GM21526 (cell line): ENCODE data around the gene ZDHHC12.
"Not testable (repeated sequence)": the region's sequence is repeated elsewhere in the genome, so short reads cannot be mapped to it uniquely, and the experiment has no call there.

Experiments
- ATAC-seq: cut with Tn5 transposase; IDR thresholded peaks from one replicate; pipeline ENCODE4 v1.9.1; 2021; ENCODE audit warnings: moderate library complexity; ENCODE audit not compliant: unreplicated experiment, low FRiP score

Gene ZDHHC12

DNA sequence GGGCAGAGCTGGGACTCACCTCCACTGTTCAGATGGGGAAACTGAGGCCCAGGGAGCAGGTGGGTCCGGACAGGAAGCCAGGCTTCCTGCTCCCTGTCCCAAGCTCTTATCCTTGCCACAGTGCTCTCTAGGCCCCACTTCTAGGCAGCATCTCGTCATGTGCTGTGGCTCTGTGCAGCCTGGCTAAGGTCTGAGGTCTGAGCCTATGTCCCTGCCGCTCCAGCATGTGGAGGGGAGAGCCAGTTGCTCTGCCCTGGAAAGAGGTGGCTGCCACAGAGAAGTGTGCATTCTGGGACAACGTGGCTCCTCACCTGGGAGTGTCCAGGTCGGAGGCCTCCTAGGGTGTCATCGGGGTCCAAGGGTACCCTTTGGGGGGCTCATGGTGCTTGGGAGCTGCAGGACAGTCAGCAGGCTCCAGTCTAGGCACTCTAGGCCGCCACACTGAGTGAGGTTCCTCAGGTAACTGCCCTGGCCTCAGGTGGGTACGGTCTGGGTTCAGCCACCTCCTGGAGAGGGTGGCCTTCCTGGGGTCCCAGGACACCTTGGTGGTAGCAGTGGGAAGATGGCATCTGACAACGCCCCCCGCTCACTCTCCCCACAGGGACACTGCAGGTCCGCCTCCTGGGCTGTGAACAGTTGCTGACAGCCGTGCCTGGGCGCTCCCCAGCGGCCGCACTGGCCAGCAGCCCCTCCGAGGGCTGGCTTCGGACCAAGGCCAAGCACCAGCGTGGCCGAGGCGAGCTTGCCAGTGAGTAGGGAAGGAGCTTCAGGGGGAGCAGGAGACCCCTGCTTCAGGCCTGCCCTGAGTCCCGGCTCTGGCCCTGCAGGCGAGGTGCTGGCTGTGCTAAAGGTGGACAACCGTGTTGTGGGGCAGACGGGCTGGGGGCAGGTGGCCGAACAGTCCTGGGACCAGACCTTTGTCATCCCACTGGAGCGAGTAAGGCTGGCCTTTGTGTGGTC is 11.2 kb downstream of the ZDHHC12 start:
- no peak for ATAC-seq

DNA sequence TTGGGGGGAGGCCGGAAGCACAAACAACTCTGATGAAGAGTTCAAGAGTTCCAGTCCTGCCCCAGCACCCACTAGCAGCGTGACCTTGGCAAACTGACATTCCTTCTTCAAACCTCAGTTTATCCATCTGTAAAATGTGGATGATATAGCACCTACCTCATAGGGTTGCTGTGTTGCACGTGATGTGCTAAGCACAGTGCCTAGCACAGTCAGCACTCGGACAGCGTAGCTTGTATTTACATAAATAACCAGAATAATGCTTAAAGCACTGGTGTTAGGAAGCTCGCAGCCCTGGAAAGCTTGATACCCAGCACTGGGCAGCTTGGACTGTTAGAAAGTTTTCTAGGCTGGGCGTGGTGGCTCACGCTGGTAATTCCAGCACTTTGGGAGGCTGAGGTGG is 16.5 kb downstream of the ZDHHC12 start:
- ATAC-seq, result no peak

DNA sequence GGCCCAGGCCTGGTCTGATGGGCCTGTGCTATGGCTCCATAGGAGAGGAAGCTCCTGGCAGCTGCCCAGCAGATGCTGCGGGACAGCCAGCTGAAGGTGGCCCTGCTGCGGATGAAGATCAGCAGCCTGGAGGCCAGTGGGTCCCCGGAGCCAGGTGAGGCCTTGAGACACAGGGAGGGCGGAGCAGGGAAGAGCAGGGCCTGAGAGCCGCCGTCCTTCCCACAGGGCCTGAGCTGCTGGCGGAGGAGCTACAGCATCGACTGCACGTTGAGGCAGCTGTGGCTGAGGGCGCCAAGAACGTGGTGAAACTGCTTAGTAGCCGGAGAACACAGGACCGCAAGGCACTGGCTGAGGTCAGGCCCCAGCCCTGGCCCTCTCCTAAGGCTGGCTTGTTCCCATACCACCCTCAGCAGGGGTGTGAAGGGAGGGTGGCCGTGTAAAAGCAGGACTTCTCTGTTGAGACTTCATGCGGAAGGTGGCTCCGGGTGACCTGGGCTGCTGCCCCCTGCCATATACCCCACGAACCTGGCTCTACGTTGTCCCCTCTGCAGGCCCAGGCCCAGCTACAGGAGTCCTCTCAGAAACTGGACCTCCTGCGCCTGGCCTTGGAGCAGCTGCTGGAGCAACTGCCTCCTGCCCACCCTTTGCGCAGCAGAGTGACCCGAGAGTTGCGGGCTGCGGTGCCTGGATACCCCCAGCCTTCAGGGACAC is 17.1 kb downstream of the ZDHHC12 start:
- no peak for ATAC-seq

DNA sequence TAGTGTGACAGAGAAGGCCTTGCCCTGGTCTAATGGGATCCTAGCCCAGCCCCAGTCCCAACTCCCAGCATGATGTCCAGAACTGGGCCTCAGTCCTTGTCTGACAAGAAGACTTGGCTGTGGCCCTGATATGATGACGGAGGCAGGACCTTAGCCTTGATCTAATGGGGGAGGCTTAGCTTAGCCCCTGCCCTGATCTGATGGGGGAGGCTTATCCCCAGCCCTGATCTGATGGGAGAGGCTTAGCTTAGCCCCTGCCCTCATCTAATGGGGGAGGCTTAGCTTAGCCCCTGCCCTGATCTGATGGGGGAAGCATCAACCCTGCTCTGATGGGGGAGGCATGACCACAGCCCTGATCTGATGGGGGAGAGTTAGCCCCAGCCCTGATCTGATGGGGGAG is 17.9 kb downstream of the ZDHHC12 start:
- ATAC-seq, result no peak

DNA sequence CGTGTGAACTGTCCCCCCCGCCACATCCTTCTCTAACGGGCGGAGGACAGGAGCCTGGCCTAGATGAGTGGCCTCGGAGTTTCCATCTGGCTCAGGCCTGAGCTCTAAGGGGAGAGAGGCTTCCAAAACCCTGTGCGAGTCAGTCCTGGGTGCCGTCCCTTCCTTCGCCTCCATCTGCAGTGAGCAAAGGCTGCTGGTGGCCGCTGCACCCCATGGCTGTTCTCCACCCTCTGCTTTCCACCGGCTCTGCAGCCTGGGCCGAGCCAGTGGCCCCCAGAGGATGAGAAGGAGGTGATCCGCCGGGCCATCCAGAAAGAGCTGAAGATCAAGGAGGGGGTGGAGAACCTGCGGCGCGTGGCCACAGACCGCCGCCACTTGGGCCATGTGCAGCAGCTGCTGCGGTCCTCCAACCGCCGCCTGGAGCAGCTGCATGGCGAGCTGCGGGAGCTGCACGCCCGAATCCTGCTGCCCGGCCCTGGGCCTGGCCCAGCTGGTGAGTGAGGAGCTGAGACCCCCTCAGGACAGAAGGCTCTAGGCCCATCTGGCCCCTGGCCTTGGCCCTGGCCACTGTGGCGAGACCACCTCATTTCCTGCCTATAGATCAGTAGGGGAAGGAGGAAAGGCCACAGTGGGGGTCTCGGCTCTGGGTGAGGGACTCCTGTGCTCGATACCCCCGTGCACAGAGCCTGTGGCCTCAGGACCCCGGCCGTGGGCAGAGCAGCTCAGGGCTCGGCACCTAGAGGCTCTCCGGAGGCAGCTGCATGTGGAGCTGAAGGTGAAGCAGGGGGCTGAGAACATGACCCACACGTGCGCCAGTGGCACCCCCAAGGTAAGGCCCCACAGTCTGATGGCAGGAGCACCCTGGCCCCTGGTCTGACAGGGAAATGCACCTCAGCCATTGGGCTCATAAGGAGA is 18.6 kb downstream of the ZDHHC12 start:
- no peak for ATAC-seq

DNA sequence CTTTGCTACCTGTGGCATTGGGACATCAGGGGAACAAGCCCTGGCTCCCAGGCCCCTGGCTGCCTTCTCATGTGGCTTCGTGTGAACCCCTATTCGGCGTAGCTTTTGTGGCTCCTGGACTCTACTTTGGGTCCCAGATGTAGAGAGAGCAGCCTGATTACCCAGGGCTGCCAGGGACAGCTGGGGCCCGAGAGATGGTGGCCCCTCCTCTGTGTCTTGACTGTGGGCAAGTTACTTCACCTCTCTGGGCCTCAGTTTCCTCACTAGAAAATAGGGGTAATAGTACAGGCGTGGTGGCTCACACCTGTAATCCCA is 19.6 kb downstream of the ZDHHC12 start:
- no peak for ATAC-seq

DNA sequence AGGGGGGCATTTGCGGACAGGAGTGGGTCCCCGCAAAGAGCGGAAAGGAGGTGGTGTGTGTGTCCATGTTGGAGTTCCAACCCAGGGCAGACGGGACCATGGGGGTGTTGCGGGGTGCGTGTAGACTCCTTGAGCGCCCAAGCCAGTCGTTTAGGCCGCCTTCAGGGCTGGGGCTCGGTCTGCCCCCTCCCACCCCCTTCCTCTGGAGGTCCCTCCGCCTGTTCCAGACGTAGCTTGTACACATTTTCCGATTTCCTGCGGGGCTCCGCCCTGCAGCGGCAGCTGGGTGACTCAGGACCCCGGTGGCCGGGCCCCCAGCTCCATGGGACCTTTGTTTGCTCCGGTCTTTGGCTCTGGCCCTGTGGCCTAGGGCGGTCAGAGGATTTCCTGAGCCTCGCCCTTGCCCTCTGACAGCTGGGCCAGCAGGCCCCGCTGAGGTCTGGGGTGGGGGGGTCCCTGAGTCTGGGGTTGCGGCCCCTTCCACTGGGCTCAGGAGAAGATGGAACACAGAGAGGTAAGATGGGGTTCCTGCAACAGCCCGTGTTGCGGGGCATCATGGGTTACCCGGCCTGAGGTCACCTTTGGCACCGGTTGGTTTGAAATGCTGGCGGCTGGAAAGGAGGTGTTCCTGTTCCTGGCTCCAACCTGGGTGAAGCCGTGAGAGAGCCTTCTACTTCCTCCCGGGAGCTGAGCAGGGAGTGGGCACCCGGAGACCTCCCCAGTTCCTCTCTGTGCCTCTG is 20.1 kb downstream of the ZDHHC12 start:
- no peak for ATAC-seq

DNA sequence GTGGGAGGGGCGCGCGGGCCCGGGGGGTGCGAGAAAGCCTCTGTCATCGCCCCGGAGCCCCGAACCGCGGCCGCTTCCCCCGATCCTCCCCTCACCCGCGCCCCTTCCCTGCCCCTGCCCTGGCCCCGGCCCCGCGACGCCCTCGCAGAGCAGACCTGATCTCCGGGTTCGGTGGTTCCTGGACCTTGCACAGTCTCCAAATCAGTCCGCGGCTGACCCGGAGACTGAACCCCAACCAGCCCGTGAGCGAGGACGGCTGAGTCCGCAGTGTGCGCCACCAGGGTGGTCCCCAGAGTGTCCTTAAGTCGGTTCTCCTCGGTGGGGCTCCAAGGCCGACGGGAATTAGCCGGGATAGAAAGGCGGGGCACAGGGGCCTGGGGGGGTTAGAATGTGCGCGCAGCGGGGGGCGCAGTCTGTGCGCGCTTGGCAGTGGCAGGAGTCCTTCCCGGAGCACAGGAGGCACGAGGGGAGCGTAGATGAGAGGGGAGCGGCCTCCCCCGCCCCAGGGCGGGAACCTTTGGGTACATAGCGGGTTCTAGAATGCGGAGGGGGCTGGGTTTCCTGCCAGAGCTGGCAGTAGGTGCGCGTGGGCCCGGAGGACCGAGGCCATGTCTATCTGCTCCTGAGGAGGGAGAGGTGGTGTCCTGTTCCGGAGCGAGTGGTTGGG is 20.8 kb downstream of the ZDHHC12 start:
- no peak for ATAC-seq

DNA sequence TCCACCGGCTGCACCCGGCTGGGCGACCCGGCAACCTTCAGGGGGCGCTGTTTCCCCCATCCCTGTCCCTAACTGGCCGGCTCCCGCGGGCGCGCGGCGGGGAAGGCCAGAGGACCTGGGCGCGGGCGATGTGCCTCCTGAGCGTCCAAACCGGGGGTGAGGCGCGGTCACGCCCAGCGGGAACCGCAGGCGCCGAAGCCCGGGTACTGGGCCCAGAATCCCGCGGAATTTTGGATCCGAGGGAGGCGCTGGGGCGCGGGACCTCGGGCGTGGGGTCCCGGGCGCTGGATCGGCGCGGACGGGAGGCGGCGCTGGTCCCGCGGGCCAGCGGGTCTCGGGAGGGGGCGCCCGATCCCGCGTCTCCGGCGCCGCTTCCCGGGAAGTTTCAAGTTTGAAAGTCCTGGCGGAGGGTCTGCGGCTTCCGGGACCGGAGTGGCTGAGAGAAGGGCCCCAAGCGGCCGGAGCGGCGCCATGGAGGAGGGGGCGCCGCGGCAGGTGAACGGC is 21.4 kb downstream of the ZDHHC12 start, which contains the start of gene PKN3:
Gene PKN3, plus strand, starts transcription at position 59 of the 504 bp plus-strand sequence. Its CDS starts 413 bp downstream, at position 472.
- peak; percentile 57 for ATAC-seq

DNA sequence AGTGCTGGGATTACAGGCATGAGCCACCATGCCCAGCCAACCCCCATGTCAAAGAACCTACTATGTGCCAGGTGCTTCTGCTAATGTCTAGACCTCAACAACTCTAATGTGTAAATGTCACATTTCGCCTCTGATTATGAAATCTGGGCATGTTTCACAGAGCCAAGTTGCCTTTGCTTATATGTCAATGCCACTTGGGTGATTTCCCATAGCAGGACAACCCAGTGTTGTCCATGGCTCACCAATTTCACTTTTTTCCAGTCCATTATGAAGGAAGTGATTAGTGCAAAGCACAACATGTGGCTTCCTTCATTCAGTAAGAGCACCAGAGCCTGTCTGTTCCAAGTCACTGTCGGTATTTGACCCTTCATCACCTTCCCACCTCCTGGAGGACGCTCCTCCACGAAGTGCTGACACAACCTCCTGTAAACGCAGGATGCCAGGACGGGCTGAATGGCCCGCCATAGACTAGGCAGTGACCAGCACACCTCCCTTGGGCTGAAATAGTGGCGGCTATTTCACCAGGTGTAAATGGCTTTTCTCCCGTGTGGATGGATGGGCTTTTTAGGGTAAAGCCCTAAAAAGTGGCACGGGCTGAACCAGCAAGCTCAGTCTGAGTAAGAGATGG is 22.6 kb downstream of the ZDHHC12 start:
- ATAC-seq, result no peak

DNA sequence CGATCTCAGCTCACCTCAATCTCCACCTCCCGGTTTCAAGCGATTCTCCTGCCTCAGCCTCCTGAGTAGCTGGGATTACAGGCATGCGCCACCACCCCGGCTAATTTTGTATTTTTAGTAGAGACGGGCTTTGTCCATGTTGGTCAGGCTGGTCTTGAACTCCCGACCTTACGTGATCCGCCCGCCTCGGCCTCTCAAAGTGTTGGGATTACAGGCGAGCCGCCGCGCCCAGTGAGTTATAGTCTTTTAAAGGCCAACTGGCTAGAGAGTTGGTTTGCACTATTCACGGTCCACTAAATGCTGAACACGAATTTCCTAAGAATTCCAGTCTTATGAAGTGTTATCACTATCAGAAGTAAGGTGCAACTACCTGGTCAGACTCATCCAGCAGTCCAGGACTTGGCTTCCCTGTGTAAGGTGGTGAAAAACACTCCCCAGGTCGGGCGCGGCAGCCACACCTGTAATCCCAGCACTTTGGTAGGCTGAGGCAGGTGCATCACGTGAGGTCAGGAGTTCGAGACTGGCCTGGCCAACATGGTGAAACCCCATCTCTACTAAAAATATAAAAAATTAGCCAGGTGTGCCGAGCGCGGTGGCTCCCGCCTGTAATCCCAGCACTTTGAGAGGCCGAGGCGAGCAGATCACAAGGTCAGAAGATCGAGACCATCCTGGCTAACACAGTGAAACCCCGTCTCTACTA is 24.7 kb downstream of the ZDHHC12 start:
- not testable (repeated sequence) for ATAC-seq

DNA sequence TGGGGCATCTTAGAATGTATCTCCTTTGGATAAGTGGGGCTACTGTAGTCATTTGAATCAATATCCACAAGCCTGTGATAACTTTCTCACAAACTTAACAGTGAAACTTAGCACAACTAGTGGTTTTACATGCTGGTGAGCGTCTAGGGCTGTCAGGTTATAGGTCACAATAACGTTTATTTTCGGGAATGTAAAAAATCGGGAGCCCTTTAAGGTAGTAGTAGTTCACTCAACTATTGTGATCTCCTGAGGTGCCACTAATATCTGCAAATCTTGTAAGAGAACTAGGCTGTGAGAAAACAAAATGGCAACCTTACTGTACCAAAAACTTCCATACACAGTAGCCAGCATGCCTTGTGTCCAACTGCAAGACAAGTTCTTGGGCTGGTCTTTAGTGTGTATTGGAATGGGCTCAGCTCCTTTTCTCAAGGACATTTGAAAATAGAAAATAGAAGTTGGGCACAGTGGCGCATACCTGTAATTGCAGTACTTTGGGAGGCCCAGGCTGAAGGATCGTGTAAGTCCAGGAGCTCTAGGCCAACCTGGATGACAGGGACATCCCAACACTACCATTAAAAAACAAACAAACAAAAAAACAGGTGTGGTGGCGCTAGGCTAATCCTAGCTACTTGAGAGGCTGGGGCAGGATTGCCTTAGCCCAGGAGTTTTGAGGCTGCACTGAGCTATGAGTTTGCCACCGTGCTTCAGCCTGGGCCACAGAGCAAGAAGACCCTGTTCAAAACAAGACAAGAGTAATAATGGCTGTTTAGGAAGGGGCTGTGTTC is 26.8 kb downstream of the ZDHHC12 start:
- no peak for ATAC-seq

DNA sequence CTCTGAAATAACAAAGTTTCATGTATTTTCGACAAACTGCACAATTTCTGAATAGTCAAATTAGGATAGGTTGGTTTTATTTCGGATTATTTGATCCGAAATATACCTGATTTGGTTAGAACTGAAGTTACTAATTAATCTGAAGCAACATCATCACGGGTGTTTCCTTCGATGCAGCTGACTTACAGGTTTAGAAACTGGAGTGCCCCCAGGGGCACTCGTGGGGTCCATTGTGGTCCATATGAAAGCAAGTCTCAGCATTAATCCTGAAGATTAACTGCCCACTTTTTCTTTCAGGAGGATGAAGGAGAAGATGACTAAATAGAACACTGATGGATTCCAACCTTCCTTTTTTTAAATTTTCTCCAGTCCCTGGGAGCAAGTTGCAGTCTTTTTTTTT is 29.6 kb downstream of the ZDHHC12 start:
- no peak for ATAC-seq

DNA sequence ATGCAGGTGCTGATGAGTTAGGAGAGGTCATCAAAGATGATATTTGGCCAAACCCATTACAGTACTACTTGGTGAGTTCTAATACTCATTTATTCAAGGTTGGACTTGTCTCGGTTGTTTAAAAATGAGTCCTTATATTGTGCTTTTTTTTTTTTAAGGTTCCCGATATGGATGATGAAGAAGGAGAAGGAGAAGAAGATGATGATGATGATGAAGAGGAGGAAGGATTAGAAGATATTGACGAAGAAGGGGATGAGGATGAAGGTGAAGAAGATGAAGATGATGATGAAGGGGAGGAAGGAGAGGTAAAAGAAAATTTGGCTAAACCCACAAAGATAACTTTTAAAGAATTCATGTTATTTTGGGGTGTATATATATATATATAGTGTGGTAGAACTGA is 30.2 kb downstream of the ZDHHC12 start:
- ATAC-seq, result not testable (repeated sequence)

DNA sequence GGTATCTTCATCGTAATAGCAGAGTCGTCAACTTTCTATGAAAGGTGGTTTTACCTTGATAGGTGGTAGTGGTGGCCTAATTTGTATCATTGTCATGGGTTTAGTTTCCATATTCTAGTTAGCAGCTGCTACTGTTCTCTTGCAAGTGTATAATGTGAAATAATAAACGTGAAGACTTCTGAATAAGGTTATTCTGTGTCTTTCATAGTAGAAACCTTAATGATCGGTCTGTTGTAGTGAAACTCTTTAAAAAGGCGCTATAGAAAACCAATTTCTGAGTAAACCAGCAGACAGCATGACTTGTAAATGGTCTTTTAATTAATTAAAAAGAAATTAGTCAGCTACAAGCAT is 33.3 kb downstream of the ZDHHC12 start:
- ATAC-seq, result no peak

DNA sequence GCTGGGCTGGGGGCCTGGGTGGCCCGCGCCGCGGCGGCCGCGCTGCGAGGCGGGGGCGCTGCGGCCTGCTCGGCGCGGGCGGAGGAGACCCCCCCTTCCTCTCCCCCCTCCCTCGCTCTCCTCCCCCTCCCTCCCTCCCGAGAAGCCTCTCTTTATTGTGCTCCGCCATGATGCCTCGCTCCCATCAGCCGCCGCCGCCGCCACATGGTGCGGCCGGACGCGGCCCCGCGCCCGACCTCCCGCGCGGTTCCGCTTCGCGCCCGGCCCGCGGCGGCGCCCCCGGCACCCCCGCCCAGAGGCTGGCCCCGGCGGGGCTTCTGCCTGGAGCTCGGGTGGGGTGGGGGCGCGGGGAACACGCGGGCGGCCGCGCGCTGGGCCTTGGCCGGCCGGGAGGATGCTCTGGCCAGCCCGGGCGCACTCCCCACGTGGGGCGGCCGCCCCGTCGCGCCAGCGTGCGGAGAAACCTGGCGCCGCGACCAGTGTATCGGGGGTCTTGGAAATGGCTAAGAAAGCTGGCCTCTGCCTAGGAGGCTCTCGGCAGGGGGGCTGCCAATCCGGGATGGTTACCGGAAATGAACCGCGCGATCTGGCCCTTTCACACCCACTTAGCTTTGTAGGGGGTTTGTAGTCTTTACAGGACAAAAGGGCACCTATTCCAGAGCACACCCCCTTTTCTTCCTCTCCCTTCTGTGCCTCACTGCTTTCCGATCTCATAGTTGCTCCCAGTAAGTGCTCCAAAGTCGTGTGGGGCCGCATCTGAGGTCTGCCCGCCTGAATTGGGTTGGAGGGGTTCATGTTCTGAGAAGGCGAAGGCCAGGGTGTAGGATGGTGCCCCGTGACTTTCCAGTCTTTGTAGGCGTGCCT is 33.9 kb downstream of the ZDHHC12 start:
- no peak for ATAC-seq

DNA sequence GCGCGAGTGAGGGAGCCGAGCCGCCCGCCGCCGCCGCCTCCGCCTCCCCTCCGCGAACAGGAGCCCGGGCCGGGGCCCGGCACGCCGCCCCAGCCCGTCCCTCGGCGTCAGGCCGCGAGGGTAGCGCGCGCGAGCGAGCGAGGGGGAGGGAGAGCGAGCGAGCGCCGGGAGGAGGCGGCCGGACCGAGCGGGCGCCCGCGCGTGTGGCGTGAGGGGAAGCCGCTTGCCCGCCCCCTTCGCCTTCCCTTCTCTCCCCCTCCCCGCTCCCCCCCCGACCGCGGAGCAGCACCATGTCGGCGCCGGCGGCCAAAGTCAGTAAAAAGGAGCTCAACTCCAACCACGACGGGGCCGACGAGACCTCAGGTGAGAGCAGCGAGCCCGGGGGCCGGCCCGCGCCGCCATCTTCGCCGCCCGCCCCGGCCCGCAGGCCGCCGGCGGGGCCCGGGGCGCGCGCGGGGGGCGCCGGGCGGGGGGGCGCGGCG is 34.6 kb downstream of the ZDHHC12 start:
- ATAC-seq, result no peak
